ENCODE data around the gene SDR39U1.

SDR39U1 gene

DNA sequence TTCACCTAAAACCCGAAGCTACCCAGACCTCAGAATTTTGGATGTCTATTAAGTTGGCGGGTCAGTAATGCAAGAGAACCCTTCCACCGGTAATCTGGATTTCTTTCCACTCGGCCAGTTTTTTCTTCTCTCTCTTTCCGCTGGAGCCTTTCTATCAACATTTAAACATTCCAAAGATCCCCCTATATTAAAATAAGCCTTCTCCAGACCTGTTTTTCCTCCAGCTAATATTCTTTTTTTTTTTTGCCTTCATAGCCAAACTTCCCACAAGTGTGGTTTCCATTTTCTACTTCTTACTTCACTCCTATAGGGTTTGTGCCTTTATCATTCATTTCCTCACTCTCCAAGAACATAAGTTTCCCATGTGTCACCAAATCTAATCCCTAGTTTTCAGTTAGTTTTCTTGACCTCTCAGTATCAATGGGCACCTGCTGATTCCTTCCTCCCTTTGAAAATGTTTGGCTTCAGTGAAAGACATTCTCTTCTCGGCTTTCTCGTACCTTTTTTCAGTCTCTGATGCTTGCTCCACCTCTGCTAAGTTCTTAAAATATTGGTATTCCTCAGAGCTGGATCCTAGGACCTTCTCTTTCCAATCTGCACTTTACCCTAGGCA, 583 bp upstream of the SDR39U1 start:
- in situ Hi-C loops (cut with MboI; ENCODE audit: low sequenced_read_pairs): no loop called here

DNA sequence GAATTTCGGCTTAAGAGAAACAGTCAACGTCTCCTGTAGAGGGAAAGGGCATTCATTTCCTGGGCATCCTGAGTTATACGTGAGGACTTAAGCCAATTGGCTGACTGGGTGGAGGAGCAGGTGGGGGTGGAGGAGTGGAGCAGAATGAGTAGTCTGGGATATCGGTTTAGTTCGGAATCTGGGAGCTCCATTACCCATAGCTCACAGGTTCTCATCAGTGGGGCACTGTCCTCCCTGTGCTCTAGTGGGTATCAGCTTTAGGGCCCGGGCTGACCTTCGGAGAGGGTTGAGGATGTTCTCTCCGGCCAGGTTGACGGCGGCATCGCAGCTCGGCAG, 704 bp downstream of the SDR39U1 start:
- in situ Hi-C loops (cut with MboI; ENCODE audit: low sequenced_read_pairs): no loop called here

- in situ Hi-C loops (cut with MboI; ENCODE audit: low sequenced_read_pairs): no loop called here
Measured at GRCh38 chr14:24441485-24441884, 1.1 kb downstream of the SDR39U1 start.

GRCh38 chr14:24440606-24441399, 1.8 kb downstream of the SDR39U1 start:
- in situ Hi-C loops (cut with MboI; ENCODE audit: low sequenced_read_pairs): no loop called here

- in situ Hi-C loops (cut with MboI; ENCODE audit: low sequenced_read_pairs): loop anchor here (5.0 kb wide), 1 partner anchor 108 kb away; no protein-coding TSS in a partner anchor
Measured at GRCh38 chr14:24439830-24440605, 2.6 kb downstream of the SDR39U1 start.

DNA sequence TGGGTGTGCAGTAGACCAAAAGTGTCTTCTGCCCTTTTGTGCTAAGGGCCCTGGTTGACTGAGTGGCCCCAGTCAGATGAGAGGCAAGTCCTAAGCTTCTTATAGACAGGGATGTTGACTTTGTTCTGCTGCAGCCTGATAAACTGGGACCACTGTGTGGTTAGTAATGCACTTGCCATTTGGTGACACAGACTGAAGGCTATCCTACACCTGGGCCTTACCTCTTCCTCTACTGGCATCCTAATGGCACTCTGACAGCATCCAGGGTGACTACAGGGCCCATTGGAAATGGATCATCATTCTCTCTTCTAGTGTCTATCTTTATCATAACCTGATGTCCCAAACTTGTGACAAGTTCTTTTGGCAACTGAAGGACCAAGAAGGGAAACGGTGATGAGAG, 3.3 kb downstream of the SDR39U1 start:
- in situ Hi-C loops (cut with MboI; ENCODE audit: low sequenced_read_pairs): loop anchor here (5.0 kb wide), 1 partner anchor 107 kb away; no protein-coding TSS in a partner anchor

GRCh38 chr14:24438223-24439097, 4.1 kb downstream of the SDR39U1 start:
- in situ Hi-C loops (cut with MboI; ENCODE audit: low sequenced_read_pairs): loop anchor here (5.0 kb wide), 1 partner anchor 106 kb away; no protein-coding TSS in a partner anchor

DNA sequence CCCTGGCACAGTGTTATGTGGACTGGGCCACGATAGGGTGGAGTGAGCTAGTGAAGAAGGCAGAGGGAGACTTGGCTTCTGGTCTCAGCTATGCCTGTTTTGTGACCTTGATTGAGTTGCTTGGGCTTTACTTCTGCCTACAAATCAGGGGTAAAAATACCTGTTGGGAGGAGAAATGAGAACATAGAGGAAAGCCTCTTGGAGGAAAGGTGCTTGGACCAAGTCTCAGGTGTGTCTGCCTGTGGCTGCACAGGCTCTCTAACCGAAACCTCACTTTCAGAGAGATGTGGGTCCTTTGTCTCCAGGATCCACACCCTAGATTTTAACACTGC, 4.9 kb downstream of the SDR39U1 start:
- in situ Hi-C loops (cut with MboI; ENCODE audit: low sequenced_read_pairs): loop anchor here (5.0 kb wide), 1 partner anchor 105 kb away; no protein-coding TSS in a partner anchor

DNA sequence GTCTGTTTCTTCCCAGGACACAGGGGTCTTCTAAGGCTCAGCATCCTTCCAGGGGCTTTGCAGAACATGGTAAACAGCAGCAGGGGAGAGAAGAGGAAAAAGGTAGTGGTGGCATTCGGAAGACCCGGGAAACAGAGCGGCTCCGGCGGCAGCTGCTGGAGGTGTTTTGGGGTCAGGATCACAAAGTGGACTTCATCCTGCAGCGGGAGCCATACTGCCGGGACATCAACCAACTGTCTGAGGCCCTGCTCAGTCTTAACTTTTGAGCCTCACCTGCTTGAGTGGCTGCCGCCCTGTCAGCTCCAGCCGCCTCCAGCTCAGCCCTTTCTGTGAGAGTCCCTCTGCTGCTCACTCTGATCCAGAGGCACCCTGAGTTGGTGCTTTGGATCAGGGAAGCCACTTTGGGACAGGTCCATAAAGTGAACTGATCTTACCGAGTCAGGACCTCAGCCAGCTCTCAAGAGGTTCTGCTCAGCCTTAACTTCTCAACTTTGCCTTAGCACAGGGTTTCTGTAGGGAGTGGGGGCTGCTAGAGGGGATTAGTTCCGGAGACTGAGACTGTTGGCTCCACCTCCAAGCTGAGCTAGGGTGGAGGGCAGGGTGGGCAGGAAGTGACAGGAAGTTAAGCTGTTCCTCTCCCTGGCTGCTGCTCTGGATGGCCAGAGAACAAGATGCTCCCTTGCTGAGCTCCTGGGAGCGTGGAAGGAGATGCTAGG, 5.4 kb downstream of the SDR39U1 start:
- in situ Hi-C loops (cut with MboI; ENCODE audit: low sequenced_read_pairs): loop anchor here (5.0 kb wide), 1 partner anchor 105 kb away; no protein-coding TSS in a partner anchor

DNA sequence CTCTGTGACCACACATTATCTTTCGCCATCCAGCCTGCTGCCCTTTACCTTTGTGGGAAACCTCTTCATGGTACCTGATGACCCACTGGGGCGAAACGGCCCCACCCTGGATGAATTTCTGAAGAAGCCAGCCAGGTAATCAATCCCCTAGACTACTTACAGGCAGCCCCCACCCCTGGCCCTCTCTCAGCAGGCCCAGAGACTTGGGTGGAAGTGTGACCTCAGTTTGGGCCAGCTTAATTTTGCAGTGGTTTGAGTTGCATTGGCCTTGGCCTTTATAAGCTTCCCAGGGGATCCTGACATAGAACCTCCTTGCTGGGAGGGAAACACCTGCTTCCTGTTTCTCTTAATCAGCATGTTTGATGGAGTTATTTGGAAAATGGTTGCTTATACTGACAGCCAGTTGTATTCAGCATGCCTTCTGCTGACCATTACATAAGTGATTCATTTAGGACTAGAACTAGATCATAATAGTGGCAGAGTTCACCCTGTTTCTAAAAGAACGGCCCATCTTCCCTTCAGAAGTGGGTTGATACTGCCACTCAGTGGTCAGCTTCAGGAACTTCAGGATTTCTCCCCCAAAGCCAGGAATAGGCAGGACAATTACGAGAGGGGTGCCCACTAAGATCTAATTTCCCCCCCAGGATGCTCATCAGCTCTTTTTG, 6.1 kb downstream of the SDR39U1 start:
- in situ Hi-C loops (cut with MboI; ENCODE audit: low sequenced_read_pairs): loop anchor here (5.0 kb wide), 1 partner anchor 104 kb away; no protein-coding TSS in a partner anchor

GRCh38 chr14:24435998-24436354, 6.6 kb downstream of the SDR39U1 start:
- in situ Hi-C loops (cut with MboI; ENCODE audit: low sequenced_read_pairs): loop anchor here (5.0 kb wide), 1 partner anchor 104 kb away; no protein-coding TSS in a partner anchor

GRCh38 chr14:24435192-24435810, 7.3 kb downstream of the SDR39U1 start:
- in situ Hi-C loops (cut with MboI; ENCODE audit: low sequenced_read_pairs): loop anchor here (5.0 kb wide), 1 partner anchor 103 kb away; no protein-coding TSS in a partner anchor

DNA sequence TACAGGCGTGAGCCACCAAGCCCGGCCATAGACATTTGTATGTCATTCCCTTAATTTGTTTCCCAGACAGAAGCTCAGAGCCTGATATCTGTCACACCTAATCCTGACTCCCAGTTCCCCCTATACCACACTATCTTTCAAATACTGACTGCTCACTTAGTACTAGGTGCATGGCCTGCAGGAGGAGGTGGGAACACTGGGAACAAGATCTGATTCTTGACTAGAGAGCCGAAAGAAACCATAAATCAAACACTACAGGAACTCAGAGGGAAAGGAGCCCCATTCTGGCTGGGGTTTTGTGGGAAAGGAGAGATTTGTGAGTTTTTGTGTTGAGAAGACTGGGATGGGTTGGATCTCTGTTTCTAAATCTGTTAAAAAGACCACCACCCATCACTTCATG, 7.9 kb downstream of the SDR39U1 start:
- in situ Hi-C loops (cut with MboI; ENCODE audit: low sequenced_read_pairs): loop anchor here (5.0 kb wide), 1 partner anchor 102 kb away; no protein-coding TSS in a partner anchor

DNA sequence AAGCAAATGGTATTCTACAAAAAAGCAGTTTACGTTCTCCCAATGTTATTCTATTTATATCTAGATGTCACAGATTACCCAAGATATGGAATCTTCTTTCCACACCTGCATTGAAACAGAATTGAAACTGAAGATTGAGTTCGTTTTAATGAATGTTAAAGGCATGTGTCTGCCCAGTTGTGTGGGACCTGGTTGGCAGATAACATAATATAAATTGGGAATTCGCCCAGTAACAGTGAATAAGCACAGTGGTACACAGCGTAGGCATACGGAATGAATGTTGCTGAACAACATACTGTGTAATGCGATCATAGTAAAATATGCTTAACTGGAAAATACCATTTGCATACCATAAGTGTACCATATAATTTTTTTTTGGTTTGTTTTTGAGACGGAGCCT, 8.5 kb downstream of the SDR39U1 start:
- in situ Hi-C loops (cut with MboI; ENCODE audit: low sequenced_read_pairs): no loop called here

DNA sequence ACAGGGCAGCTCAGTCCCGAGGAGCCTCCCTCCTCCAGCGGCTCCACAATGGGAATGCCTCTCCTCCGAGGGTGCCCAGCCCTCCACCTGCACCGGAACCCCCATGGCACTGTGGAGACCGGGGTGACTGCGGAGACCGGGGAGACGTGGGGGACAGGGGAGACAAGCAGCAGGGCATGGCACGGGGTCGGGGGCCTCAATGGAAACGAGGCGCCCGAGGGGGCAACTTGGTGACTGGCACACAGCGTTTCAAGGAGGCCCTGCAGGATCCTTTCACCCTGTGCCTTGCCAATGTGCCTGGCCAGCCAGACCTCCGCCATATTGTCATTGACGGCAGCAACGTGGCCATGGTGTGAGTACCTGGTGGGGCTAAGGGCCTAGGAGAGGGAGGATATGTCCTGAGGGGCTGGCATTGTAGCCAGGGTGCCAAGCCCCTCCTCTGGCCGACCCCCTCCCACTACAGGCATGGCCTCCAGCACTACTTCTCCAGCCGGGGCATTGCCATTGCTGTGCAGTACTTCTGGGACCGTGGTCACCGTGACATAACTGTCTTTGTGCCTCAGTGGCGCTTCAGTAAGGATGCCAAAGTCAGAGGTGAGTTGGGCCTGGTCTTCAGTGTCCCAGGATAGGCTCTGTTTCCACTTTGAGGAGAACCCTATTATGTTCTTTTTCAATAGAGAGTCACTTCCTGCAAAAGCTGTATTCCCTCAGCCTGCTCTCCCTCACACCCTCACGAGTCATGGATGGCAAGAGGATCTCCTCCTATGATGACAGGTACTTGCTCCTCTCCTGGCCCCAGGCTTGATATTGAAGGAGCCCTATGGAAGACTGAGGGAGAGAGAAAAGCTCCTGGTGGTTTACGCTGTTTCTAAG, 10.1 kb downstream of the SDR39U1 start:
- in situ Hi-C loops (cut with MboI; ENCODE audit: low sequenced_read_pairs): no loop called here

- in situ Hi-C loops (cut with MboI; ENCODE audit: low sequenced_read_pairs): no loop called here
Measured at GRCh38 chr14:24431569-24432258, 10.9 kb downstream of the SDR39U1 start.
